Kidney glomerular epithelial cell (primary cell): ENCODE measurements around the gene GOSR1.
"Not testable (repeated sequence)": the region's sequence is repeated elsewhere in the genome, so short reads cannot be mapped to it uniquely, and the experiment has no call there.

Experiments
- DNase-seq: peaks from one replicate; lab custom pipeline; 2025; lab: John Stamatoyannopoulos, UW

GOSR1 gene

DNA sequence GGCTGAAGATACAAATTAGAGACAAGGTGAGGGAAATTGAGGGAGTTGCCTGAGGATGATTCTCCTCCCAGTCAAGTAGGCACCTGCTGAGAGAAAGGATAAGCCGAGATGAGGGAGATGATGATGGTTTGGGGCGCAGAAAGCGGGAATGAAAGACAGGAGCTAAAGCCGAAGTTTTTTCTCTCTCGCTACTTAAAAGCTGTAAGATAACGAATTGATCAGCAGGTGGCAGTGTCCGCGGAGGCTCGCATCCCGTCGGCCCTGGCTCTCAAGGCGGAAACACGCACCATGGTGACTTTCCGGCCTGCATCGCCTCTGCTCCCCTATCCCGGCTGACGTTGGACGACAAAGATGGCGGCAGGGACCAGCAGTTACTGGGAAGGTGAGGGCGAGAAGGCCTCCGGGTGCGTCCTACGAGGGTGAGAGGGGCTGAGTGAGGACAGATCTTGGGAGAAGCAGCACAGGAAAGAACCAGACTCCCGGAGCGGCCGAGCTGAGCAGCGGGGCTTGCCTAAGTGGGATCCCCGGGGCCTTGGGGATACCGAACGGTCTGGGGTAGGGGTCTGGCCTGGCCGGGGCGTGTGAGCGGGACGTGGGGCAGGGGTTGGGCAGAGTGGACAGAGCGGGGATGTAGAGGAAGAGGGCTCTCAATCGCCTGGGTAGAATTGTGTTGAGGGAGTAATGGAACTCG, at the start of gene GOSR1:
Gene GOSR1 (plus strand): TSS at position 326 of the 691 bp plus-strand sequence. CDS start 26 bp downstream, at position 352.
- peak; percentile 91 for DNase-seq

DNA sequence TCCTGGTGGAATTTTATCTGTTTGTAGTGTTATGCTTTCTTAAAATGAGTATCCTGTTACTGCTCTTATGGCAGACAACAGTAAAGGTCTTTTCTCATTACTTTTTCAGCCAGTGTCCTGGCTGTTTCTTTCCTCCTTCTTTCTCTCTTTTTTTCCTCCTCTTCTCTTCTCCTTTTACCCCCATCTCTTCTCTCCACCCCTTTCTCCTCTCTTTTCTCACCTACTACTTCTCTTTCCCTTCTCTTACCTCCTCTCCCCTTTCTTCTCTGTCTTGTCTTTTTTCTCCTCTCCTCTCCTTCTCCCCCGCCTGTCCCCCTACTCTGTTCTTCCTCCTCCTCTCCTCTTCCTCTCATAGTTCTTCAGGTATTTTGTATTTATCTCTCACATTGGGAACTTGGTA, 49.6 kb upstream of the GOSR1 start:
- DNase-seq, result no peak

- peak; percentile 39 for DNase-seq
Measured at GRCh38 chr17:30429155-30429554, 48.1 kb upstream of the GOSR1 start.

DNA sequence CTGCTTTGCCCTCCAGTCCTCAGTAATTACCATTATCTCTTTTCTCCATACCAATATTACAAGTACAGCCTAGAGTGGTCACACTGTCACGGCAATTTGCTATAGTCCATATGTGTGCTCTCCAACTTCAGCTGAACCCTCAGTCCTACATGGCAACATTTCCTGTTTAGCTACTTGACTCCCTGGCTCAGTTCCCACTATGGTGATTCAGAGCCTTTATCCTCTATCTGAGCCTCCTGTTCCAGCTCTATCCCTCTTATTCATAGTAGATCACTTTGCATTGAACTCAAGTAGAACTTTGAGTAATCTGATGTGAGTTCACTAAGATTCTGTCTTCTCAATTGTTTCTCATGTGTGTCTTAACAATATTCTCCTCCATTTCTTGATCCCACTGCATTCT, 43.7 kb upstream of the GOSR1 start:
- DNase-seq, result peak; percentile 45

DNA sequence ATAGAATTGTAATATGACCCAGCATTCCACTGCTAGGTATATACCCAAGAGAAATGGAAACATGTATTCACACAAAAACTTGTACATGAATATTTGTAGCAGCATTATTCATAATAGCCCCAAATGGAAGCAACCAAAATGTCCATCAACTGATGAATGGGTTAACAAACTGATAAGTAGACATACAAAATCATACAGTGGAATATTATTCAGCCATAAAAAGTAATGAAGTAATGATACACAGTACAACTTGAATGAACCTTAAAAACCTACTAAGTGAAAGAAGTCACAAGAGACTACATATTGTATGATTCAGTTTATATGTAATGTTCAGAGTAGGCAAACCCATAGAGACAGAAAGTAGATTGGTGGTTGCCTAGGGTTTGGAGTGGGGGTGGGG, 40.5 kb upstream of the GOSR1 start:
- DNase-seq, result no peak

DNA sequence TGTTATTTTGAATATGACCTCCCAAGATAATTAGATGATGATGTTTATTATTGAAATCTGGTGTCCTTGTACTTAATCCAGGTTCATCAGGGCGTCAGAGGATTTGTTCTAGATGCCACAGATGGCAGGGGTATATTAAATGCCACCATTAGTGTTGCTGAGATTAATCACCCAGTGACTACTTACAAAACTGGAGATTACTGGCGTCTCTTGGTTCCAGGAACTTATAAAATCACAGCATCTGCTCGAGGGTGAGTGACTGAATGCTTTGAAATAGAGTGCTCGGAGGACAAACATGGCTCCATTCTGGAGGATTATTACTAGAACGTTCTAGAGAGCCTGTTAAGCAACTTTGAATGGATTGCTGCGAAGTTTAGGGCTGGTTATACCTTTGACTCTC, 33.5 kb upstream of the GOSR1 start:
- no peak for DNase-seq

DNA sequence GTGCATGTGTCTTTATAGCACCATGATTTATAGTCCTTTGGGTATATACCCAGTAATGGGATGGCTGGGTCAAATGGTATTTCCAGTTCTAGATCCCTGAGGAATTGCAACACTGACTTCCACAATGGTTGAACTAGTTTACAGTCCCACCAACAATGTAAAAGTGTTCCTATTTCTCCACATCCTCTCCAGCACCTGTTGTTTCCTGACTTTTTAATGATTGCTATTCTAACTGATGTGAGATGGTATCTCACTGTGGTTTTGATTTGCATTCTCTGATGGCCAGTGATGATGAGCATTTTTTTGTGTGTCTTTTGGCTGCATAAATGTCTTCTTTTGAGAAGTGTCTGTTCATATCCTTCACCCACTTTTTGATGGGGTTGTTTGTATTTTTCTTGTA, 30.6 kb upstream of the GOSR1 start:
- DNase-seq, result not testable (repeated sequence)

GRCh38 chr17:30449480-30449879, 27.7 kb upstream of the GOSR1 start:
- no peak for DNase-seq

- no peak for DNase-seq
Measured at GRCh38 chr17:30450125-30451027, 26.8 kb upstream of the GOSR1 start.

GRCh38 chr17:30454635-30455034, 22.6 kb upstream of the GOSR1 start:
- no peak for DNase-seq

DNA sequence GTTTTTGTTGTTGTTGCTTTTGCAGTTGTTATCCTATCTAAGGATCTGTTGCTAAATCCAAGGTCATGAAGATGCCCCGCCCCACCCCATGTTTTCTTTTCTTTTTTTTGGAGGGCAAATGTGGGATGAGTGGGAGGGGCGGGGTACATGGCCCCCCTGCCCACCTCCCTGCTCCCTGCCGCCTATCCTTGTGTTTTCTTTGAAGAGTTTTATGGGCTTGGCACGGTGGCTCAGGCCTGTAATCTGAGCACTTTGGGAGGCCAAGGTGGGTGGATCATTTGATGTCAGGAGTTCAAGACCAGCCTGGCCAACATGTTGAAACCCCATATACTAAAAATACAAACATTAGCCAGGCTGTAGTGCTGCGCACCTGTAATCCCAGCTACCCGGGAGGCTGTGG, 18.8 kb upstream of the GOSR1 start:
- no peak for DNase-seq

DNA sequence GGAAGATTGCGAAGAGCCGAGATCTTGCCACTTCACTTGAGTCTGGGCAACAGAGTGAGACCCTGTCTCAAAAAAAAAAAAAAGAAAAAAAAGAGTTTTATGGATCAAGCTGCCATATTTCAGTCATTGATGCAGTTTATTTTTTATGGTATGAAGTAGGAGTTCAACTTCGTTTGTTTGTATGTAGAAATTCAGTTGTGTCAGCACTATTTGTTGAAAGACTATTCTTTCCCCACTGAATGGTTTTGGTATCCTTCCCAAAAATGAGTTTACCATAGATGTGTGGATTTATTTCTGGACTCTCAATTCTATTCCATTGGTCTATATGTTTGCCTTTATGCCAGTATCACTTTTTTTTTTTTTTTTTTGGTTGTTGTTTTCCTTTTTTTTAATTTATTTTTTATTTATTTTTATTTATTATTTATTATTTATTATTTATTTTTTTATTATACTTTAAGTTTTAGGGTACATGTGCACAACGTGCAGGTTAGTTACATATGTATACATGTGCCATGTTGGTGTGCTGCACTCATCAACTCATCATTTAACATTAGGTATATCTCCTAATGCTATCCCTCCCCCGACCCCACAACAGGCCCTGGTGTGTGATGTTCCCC, 18.3 kb upstream of the GOSR1 start:
- DNase-seq, result not testable (repeated sequence)

- no peak for DNase-seq
Measured at GRCh38 chr17:30468465-30468864, 8.7 kb upstream of the GOSR1 start.

- no peak for DNase-seq
Measured at GRCh38 chr17:30472238-30472890, 4.8 kb upstream of the GOSR1 start.

GRCh38 chr17:30475206-30475605, 2.0 kb upstream of the GOSR1 start:
- DNase-seq, result no peak

GRCh38 chr17:30476726-30477082, 504 bp upstream of the GOSR1 start:
- DNase-seq, result peak; percentile 64

GRCh38 chr17:30477774-30478115, 537 bp downstream of the GOSR1 start:
- DNase-seq, result peak; percentile 5

- no peak for DNase-seq
Measured at GRCh38 chr17:30482555-30482954, 5.3 kb downstream of the GOSR1 start.

GRCh38 chr17:30483159-30483558, 6.0 kb downstream of the GOSR1 start:
- no peak for DNase-seq

GRCh38 chr17:30493780-30494179, 16.6 kb downstream of the GOSR1 start:
- DNase-seq, result no peak

DNA sequence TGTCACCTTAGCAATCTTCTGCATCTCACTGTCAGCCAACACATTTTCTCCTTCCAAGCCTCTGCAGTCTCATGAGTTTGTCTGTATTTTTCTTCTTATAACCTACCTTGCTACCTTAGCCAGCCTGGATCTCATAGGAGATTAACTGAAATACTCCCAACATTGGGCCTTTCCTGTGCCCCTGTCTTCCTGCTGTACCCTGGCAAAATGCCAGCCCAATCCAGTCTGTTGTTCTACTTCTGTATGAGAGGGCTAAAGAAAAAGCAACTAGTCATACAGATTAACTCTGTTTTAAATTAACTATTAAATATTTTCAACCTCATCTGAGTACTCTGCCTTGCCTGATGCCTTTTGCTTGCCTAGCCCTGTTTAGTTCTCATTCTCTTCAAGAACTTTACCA, 18.4 kb downstream of the GOSR1 start:
- no peak for DNase-seq

DNA sequence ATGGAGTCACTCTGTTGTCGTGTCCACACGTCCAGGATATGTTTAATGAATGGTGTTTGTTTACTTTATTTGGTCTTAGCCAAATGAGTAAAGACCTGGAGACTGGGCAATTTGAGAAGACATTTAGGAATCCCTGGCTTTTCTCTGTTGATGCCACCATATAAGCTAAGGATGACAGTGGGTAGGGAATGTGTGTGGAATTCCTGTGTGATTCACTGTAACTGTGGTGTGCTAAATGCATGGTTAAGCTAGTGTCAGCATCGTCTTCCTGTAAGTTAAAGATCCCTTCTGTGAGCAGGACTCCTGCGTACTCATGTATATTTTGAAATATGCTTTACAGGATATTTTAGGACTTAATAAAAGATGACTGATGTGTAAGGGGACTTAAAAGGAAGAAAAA, 26.4 kb downstream of the GOSR1 start:
- peak; percentile 14 for DNase-seq
